K562 (cell line): ENCODE measurements around the gene ERN1. TPM values are rescaled to one million over a fixed set of nuclear protein-coding genes. Genes with fewer than 3 reads are reported as not detected.

Experiments used
- ATAC-seq: fragments of 200-7000 bp; cut with Tn5 transposase; 3 replicates; pipeline ENCODE4 v1.9.1; 2020; ENCODE audit warnings: moderate library complexity
- BruUV-seq: library from RNA; stranded (reverse); fragments of 400-500 nt; replicated peaks from 2 replicates; lab custom pipeline; 2021; lab: Mats Ljungman, UMichigan
- CTCF ChIA-PET: fragments of 300-600 bp; formaldehyde crosslinking; extraction: SDS; loops from one replicate; lab custom pipeline; 2021; ENCODE audit warnings: low intra/inter-chr PET ratio; lab: Yijun Ruan, JAX
- POLR2A ChIA-PET: fragments of 300-600, 350-650 bp; sonication (Branson Sonifier 250); formaldehyde crosslinking; extraction: SDS; loops from one replicate; lab custom pipeline; 2021; ENCODE audit warnings: antibody characterized with exemption, inconsistent platforms; lab: Yijun Ruan, JAX
- DNase-seq, 4 experiments: peaks; one replicate each; pipeline versions ENCODE4 v3.0.0 to v3.0.0-alpha.2; 2011 to 2018; ENCODE audit warnings: low spot score in 3 of 4, mixed read lengths in 3 of 4; ENCODE audit errors: extremely low read depth in 1 of 4
- FAIRE-seq: peaks from 2 replicates; lab custom pipeline; 2011; peaks lifted over from hg19 to GRCh38; lab: Jason Lieb, UNC
- H2AFZ ChIP-seq: 2 replicates; pipeline ENCODE4 v1.6.0; 2011; ENCODE audit warnings: low read depth, low read length, control low read depth, inconsistent platforms
- H3K27ac ChIP-seq: fragments of 200-600 bp; 3 replicates; pipeline ENCODE4 v1.8.0; 2011; ENCODE audit warnings: low read depth, mild to moderate bottlenecking, control low read depth, inconsistent platforms, low read length, moderate library complexity, mixed read lengths; ENCODE audit errors: extremely low read depth
- H3K27me3 ChIP-seq, 2 experiments: fragments of 300-600 bp in 1 of 2; 2 replicates in 1 of 2; 3 replicates in 1 of 2; pipeline versions ENCODE4 v1.6.0 to v1.8.0; 2011; ENCODE audit warnings: inconsistent platforms in 2 of 2, low read length in 2 of 2, mild to moderate bottlenecking in 1 of 2, mixed read lengths in 1 of 2, moderate library complexity in 1 of 2; ENCODE audit not compliant: control insufficient read depth in 2 of 2, insufficient read depth in 2 of 2
- H3K36me3 ChIP-seq: fragments of 300-600 bp; 3 replicates; pipeline ENCODE4 v1.8.0; 2011; ENCODE audit warnings: mild to moderate bottlenecking, low read length, inconsistent platforms; ENCODE audit not compliant: control insufficient read depth, insufficient read depth
- H3K4me1 ChIP-seq, 2 experiments: fragments of 200-600 bp in 1 of 2; replicated peaks in 1 of 2; 2 replicates in 1 of 2; 3 replicates in 1 of 2; pipeline versions ENCODE4 v1.5.1 to v1.8.0; 2011; ENCODE audit warnings: inconsistent platforms in 2 of 2, low read length in 2 of 2, mild to moderate bottlenecking in 1 of 2, mixed read lengths in 1 of 2, moderate library complexity in 1 of 2; ENCODE audit not compliant: control insufficient read depth in 2 of 2, insufficient read depth in 2 of 2
- H3K4me2 ChIP-seq: 2 replicates; pipeline ENCODE4 v1.6.1; 2011; ENCODE audit warnings: low read length, control low read depth, inconsistent platforms, mixed read lengths; ENCODE audit not compliant: insufficient read depth
- H3K4me3 ChIP-seq: fragments of 200-600 bp; sonication (generic), shearing (Covaris generic); 2 replicates; pipeline ENCODE4 v1.5.1; 2016; ENCODE audit warnings: control low read depth, inconsistent platforms
- H3K79me2 ChIP-seq: fragments of 200-600 bp; 3 replicates; pipeline ENCODE4 v1.8.0; 2011; ENCODE audit warnings: low read length, inconsistent platforms; ENCODE audit not compliant: control insufficient read depth, insufficient read depth
- H3K9ac ChIP-seq, 2 experiments: 2 replicates each; pipeline versions ENCODE4 v1.6.0 to v1.6.1; 2011; ENCODE audit warnings: low read depth in 2 of 2, low read length in 2 of 2, control low read depth in 1 of 2, inconsistent platforms in 1 of 2, mild to moderate bottlenecking in 1 of 2, mixed read lengths in 1 of 2; ENCODE audit not compliant: insufficient read depth in 1 of 2
- H3K9me1 ChIP-seq: one replicate; pipeline ENCODE4 v1.6.0; 2011; ENCODE audit warnings: inconsistent platforms, mild to moderate bottlenecking, low read length, moderate library complexity; ENCODE audit not compliant: control insufficient read depth, insufficient read depth
- H3K9me3 ChIP-seq: replicated peaks from 2 replicates; pipeline ENCODE4 v1.5.1; 2011; ENCODE audit warnings: low read depth, low read length, inconsistent platforms; ENCODE audit not compliant: control insufficient read depth, insufficient read depth
- H4K20me1 ChIP-seq: replicated peaks from 2 replicates; pipeline ENCODE4 v1.6.1; 2011; ENCODE audit warnings: low read length, inconsistent platforms, mixed read lengths; ENCODE audit not compliant: control insufficient read depth, insufficient read depth
- ARID2 ChIP-seq: fragments of 450-650 bp; IDR thresholded peaks from 2 replicates; pipeline ENCODE4 v1.6.1; 2017; ENCODE audit warnings: antibody characterized with exemption, mild to moderate bottlenecking
- ARNT ChIP-seq, 2 experiments: fragments of 450-650 bp; IDR thresholded peaks; 2 replicates each; pipeline ENCODE4 v1.6.1; 2016; ENCODE audit warnings: mild to moderate bottlenecking in 1 of 2
- CHD1 ChIP-seq: fragments of 200-600 bp; sonication (generic); IDR thresholded peaks from one replicate; pipeline ENCODE4 v1.6.1; 2012; ENCODE audit warnings: mild to moderate bottlenecking, moderate library complexity, low read length, inconsistent platforms
- KAT2B ChIP-seq: IDR thresholded peaks from one replicate; pipeline ENCODE4 v1.6.1; 2012; ENCODE audit warnings: low read depth, mild to moderate bottlenecking, control low read depth, inconsistent platforms, low read length, moderate library complexity
- NFE2L1 ChIP-seq: fragments of 450-650 bp; IDR thresholded peaks from 2 replicates; pipeline ENCODE4 v1.6.1; 2016; ENCODE audit warnings: missing genetic modification characterization, low read depth, mild to moderate bottlenecking, missing compliant biosample characterization, moderate library complexity, borderline replicate concordance
- PHF21A ChIP-seq: fragments of 450-650 bp; IDR thresholded peaks from 2 replicates; pipeline ENCODE4 v1.6.1; 2017; ENCODE audit warnings: low read depth, borderline replicate concordance
- POLR2H ChIP-seq: IDR thresholded peaks from 2 replicates; pipeline ENCODE4 v1.6.1; 2016; ENCODE audit warnings: missing genetic modification characterization, low read depth, mild to moderate bottlenecking, control low read depth, missing compliant biosample characterization, moderate library complexity
- RUNX1 ChIP-seq: sonication (generic); IDR thresholded peaks from 2 replicates; pipeline ENCODE4 v1.6.1; 2016; ENCODE audit warnings: antibody characterized with exemption, low read depth
- SMARCA4 ChIP-seq: fragments of 450-650 bp; IDR thresholded peaks from 2 replicates; pipeline ENCODE4 v1.6.1; 2016
- TARDBP ChIP-seq: fragments of 450-650 bp; IDR thresholded peaks from 2 replicates; pipeline ENCODE4 v1.6.1; 2016
- ZBED1 ChIP-seq: IDR thresholded peaks from 2 replicates; pipeline ENCODE4 v1.6.1; 2014
- ZNF431 ChIP-seq: sonication (generic); formaldehyde crosslinking; IDR thresholded peaks from 2 replicates; pipeline ENCODE4 v1.8.0; 2022; ENCODE audit warnings: mild to moderate bottlenecking, missing genetic modification reagents
- ZNF589 ChIP-seq: fragments of 200-800 bp; sonication (Bioruptor generic); IDR thresholded peaks from 2 replicates; pipeline ENCODE4 v1.6.1; 2016; ENCODE audit warnings: low read depth, missing genetic modification characterization, missing compliant biosample characterization
- WGBS: fragments of 100-300 bp; shearing (Covaris generic); methylation state at CpG from one replicate; pipeline ENCODE4 v1.1.6; 2016; ENCODE audit warnings: low coverage, mixed read lengths; ENCODE audit not compliant: insufficient coverage; ENCODE audit errors: missing lambda C conversion rate; 5-methylcytosine and 5-hydroxymethylcytosine counted together
- in situ Hi-C: fragments of 300-500 bp; cut with MboI; formaldehyde crosslinking; loops from 4 replicates; pipeline ENCODE4 v1.15.0; 2018; ENCODE audit warnings: inconsistent platforms, mixed read lengths
- intact Hi-C: fragments of 100-400 bp; cut with micrococcal nuclease; formaldehyde crosslinking; loops from 2 replicates; pipeline ENCODE4 v1.14.2; 2022
- polyA plus RNA-seq, 8 experiments: library from polyadenylated mRNA; depleted of rRNA in 4 of 8; stranded (reverse) in 5 of 8; unstranded in 3 of 8; fragments of >200 nt; fragmentation: Nextera tagmentation in 2 of 8; fragmentation: Illumina TruSeq in 1 of 8; extraction: Ambion mirVana in 2 of 8; extraction: Trizol in 1 of 8; gene quantifications; 2 replicates each; pipeline versions ENCODE4 v1.2.1 to v1.2.3, GENCODE V29; 2011 to 2014; ENCODE audit warnings: inconsistent platforms in 1 of 8, missing spikeins in 1 of 8
- total RNA-seq, 7 experiments: library from RNA; depleted of rRNA in 6 of 7; stranded (reverse); fragments of >200 nt in 6 of 7; fragmentation: Illumina TruSeq in 2 of 7; extraction: Trizol in 2 of 7; gene quantifications; 2 replicates each; pipeline versions ENCODE4 v1.2.1 to v1.2.3, GENCODE V29; 2011 to 2021; ENCODE audit warnings: low replicate concordance in 1 of 7

The ERN1 gene
- total and polyA plus RNA-seq, 9 of the 15 experiments (the other 6 are each of a cell fraction or from before 2014, with no cell fraction given) = 2.1 to 22.5 (median 7.3) TPM

DNA sequence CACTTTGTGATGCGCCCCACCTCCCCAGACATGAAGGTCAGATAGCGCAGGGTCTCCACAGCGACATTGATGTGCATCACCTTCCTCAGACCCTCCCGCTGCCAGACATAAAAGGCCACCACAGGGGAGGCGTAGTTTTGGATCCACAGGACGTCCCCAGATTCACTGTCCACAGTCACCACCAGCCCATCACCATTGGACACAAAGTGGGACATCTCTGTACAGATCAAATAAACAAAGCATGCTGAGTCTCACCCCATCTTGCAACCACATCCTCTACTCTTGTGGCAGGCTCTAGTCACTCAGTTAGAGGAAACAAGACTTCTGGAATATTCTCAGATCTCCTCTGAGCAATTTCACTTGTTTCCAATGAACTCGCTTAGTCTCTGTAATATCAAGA, 63.2 kb downstream of the ERN1 start:
- 81% methylated on average over 7 of the region's 7 CpGs for WGBS
- Histone ChIP-seq H3K9me3 (peaks cover 5% of the 10 kb centered on the region; the same call in 1 of the 2 replicates), H3K9ac (no peak overlapping the region), H3K36me3 (peaks cover 35% of the 10 kb centered on the region), H3K79me2 (no peaks in the 10 kb centered on the region), H3K4me3 (no peak overlapping the region), H4K20me1 (no peaks in the 10 kb centered on the region), H2AFZ (no peak overlapping the region), H3K27me3 (no peaks in the 10 kb centered on the region), H3K27ac (no peak overlapping the region), H3K4me1 (peaks cover 0 to 4% of the 10 kb centered on the region in 2 experiments; a peak in 2 of 5 replicates), H3K9me1 (no peaks in the 10 kb centered on the region), H3K4me2 (no peak overlapping the region)
- CTCF ChIA-PET = no interaction called here
- ATAC-seq = no peak
- intact Hi-C loops = loop anchor here (10.0 kb wide), 1 partner anchor 218 kb away; no protein-coding TSS in a partner anchor
- BruUV-seq = no TSS peak
- DNase-seq = no peak
- no peak for FAIRE-seq
- TF ChIP-seq ARNT (IDR thresholded peaks at IDR 0.05) = no peak
- no peak for TF ChIP-seq RUNX1
- no peak for TF ChIP-seq ZNF431
- TF ChIP-seq CHD1 = no peak
- no peak for TF ChIP-seq KAT2B
- TF ChIP-seq SMARCA4 = no peak
- TF ChIP-seq ZNF589 = no peak
- no peak for TF ChIP-seq PHF21A
- no peak for TF ChIP-seq NFE2L1
- no peak for TF ChIP-seq ZBED1
- no peak for TF ChIP-seq POLR2H (tag)
- no peak for TF ChIP-seq TARDBP
- TF ChIP-seq ARID2 = no peak
- POLR2A ChIA-PET = interaction anchor here (1.0 to 2.1 kb wide), 3 partner anchors 13 to 79 kb away, joined by 3 to 6 read pairs (median 5); no protein-coding TSS in a partner anchor
- in situ Hi-C loops = no loop called here
